Activated T-cell treated with anti-CD3 and anti-CD28 coated beads, Interleukin-2, amount 50 U/mL, for 72 hours (primary cell): ENCODE results near the gene TOMM34. TPM values are rescaled to one million over a fixed set of nuclear protein-coding genes. Genes with fewer than 3 reads are reported as not detected.
A peak's percentile ranks its signal among the peaks of the same experiment; 100 is the strongest.

Experiments used
- ATAC-seq, 2 donors: fragments of 150-1000 bp; cut with Tn5 transposase; replicated peaks in 1 of 2; 2 replicates each; pipeline ENCODE4 v1.10.0; 2021; ENCODE audit warnings: moderate library complexity in 2 of 2, mild to moderate bottlenecking in 1 of 2
- DNase-seq, 2 donors: peaks; one replicate each; pipeline ENCODE4 v3.0.0; 2021 to 2022; ENCODE audit warnings: mixed read lengths in 1 of 2
- H3K27ac Mint-ChIP-seq: one replicate; pipeline ENCODE4 v1.8.0; 2022; ENCODE audit warnings: mild to moderate bottlenecking, moderate library complexity, mixed read lengths
- H3K27me3 Mint-ChIP-seq: one replicate; pipeline ENCODE4 v1.8.0; 2022; ENCODE audit warnings: low read depth, mixed read lengths
- H3K36me3 Mint-ChIP-seq, 2 donors: one replicate each; pipeline ENCODE4 v1.8.0; 2022; ENCODE audit warnings: mixed read lengths in 2 of 2, mild to moderate bottlenecking in 1 of 2; ENCODE audit not compliant: insufficient read depth in 2 of 2
- H3K4me1 Mint-ChIP-seq: one replicate; pipeline ENCODE4 v1.8.0; 2022; ENCODE audit warnings: low read depth, mixed read lengths
- H3K4me3 Mint-ChIP-seq, 2 donors: one replicate each; pipeline ENCODE4 v1.8.0; 2022; ENCODE audit warnings: mild to moderate bottlenecking in 2 of 2, mixed read lengths in 2 of 2, moderate library complexity in 2 of 2
- H3K9me3 Mint-ChIP-seq, 2 donors: one replicate each; pipeline ENCODE4 v1.8.0; 2022; ENCODE audit warnings: mixed read lengths in 2 of 2
- total RNA-seq, 2 donors: library from RNA; stranded (reverse); gene quantifications; one replicate each; pipeline ENCODE4 v1.2.3, GENCODE V29; 2022

TOMM34 gene
- total RNA-seq, 2 donors from 2014 or later, result 43.5 to 46.8 TPM

- peaks cover 90% of the 10 kb centered on the region for H3K4me1 Mint-ChIP-seq
- no peaks in the 10 kb centered on the region for H3K27me3 Mint-ChIP-seq
- H3K36me3 Mint-ChIP-seq, result peaks cover 21 to 47% of the 10 kb centered on the region in 2 donors
- H3K27ac Mint-ChIP-seq, result peak overlapping the region; percentile 85
- no peak for ATAC-seq
- no peaks in the 10 kb centered on the region for H3K9me3 Mint-ChIP-seq
- H3K4me3 Mint-ChIP-seq, result peak overlapping the region in 1 of 2 donors; percentile 51
- no peak for DNase-seq
Measured at GRCh38 chr20:44973053-44973452, 12.9 kb upstream of the TOMM34 start.

- H3K27me3 Mint-ChIP-seq, result no peaks in the 10 kb centered on the region
- peak overlapping the region; percentile 80 to 97 for H3K4me3 Mint-ChIP-seq
- H3K9me3 Mint-ChIP-seq, result no peaks in the 10 kb centered on the region
- ATAC-seq (peak in 1 of 2 donors; percentile 5), DNase-seq (no peak)
- H3K36me3 Mint-ChIP-seq, result peaks cover 23 to 38% of the 10 kb centered on the region in 2 donors
- H3K27ac Mint-ChIP-seq, result peak overlapping the region; percentile 100
- peaks cover 72% of the 10 kb centered on the region for H3K4me1 Mint-ChIP-seq
Measured at GRCh38 chr20:44970243-44970757, 10.1 kb upstream of the TOMM34 start.

GRCh38 chr20:44969300-44969894 is 9.2 kb upstream of the TOMM34 start:
- DNase-seq (peak in 1 of 2 donors; percentile 33), ATAC-seq (no peak)
- H3K4me1 Mint-ChIP-seq, result peaks cover 67% of the 10 kb centered on the region
- H3K27ac Mint-ChIP-seq, result peak overlapping the region; percentile 43
- H3K27me3 Mint-ChIP-seq, result no peaks in the 10 kb centered on the region
- H3K9me3 Mint-ChIP-seq, result no peaks in the 10 kb centered on the region
- H3K36me3 Mint-ChIP-seq, result peaks cover 17 to 29% of the 10 kb centered on the region in 2 donors
- peak overlapping the region; percentile 87 to 99 for H3K4me3 Mint-ChIP-seq

GRCh38 chr20:44967207-44967807 is 7.1 kb upstream of the TOMM34 start:
- Mint-ChIP-seq H3K9me3 (peaks cover 0 to 2% of the 10 kb centered on the region in 2 donors), H3K27me3 (no peaks in the 10 kb centered on the region), H3K4me3 (peak overlapping the region; percentile 87 to 99), H3K4me1 (peaks cover 64% of the 10 kb centered on the region), H3K36me3 (peaks cover 7 to 12% of the 10 kb centered on the region in 2 donors), H3K27ac (peak overlapping the region; percentile 43)
- ATAC-seq (peak in 1 of 2 donors; percentile 33), DNase-seq (peak; percentile 37)

- Mint-ChIP-seq H3K4me1 (peaks cover 67% of the 10 kb centered on the region), H3K36me3 (peaks cover 7 to 11% of the 10 kb centered on the region in 2 donors), H3K9me3 (peaks cover 0 to 2% of the 10 kb centered on the region in 2 donors), H3K27ac (peak within 1 kb of the TSS; percentile 43), H3K27me3 (no peaks in the 10 kb centered on the region), H3K4me3 (peak within 1 kb of the TSS; percentile 87 to 99)
- DNase-seq (peak; percentile 96 to 97), ATAC-seq (peak; percentile 83 to 85)
Measured at GRCh38 chr20:44966030-44966961, 6.1 kb upstream of the TOMM34 start, which contains the start of gene STK4. Gene STK4, plus strand, starts transcription at chr20:44966512. Its CDS starts 57 bp downstream, at chr20:44966569.

GRCh38 chr20:44965651-44966029 is 5.4 kb upstream of the TOMM34 start:
- ATAC-seq (no peak), DNase-seq (no peak)
- H3K4me1 Mint-ChIP-seq, result peaks cover 67% of the 10 kb centered on the region
- peak overlapping the region; percentile 87 to 99 for H3K4me3 Mint-ChIP-seq
- no peaks in the 10 kb centered on the region for H3K27me3 Mint-ChIP-seq
- peaks cover 0 to 2% of the 10 kb centered on the region in 2 donors for H3K9me3 Mint-ChIP-seq
- H3K27ac Mint-ChIP-seq, result peak overlapping the region; percentile 43
- peaks cover 7 to 11% of the 10 kb centered on the region in 2 donors for H3K36me3 Mint-ChIP-seq

- no peak for DNase-seq
- peak overlapping the region in 1 of 2 donors; percentile 5 for H3K4me3 Mint-ChIP-seq
- peaks cover 63% of the 10 kb centered on the region for H3K4me1 Mint-ChIP-seq
- H3K9me3 Mint-ChIP-seq, result peaks cover 0 to 2% of the 10 kb centered on the region in 2 donors
- H3K27me3 Mint-ChIP-seq, result no peaks in the 10 kb centered on the region
- peaks cover 13 to 19% of the 10 kb centered on the region in 2 donors for H3K36me3 Mint-ChIP-seq
- no peak for ATAC-seq
- H3K27ac Mint-ChIP-seq, result peak overlapping the region; percentile 7
Measured at GRCh38 chr20:44963325-44964215, 3.4 kb upstream of the TOMM34 start.

GRCh38 chr20:44962483-44962882 is 2.3 kb upstream of the TOMM34 start:
- Mint-ChIP-seq H3K36me3 (peaks cover 16 to 23% of the 10 kb centered on the region in 2 donors), H3K9me3 (peaks cover 0 to 2% of the 10 kb centered on the region in 2 donors), H3K4me1 (peaks cover 71% of the 10 kb centered on the region), H3K27ac (no peak overlapping the region), H3K27me3 (no peaks in the 10 kb centered on the region), H3K4me3 (no peak overlapping the region)
- ATAC-seq, result no peak
- no peak for DNase-seq

GRCh38 chr20:44961870-44962267 is 1.7 kb upstream of the TOMM34 start:
- Mint-ChIP-seq H3K9me3 (peaks cover 0 to 2% of the 10 kb centered on the region in 2 donors), H3K36me3 (peaks cover 13 to 22% of the 10 kb centered on the region in 2 donors), H3K4me1 (peaks cover 76% of the 10 kb centered on the region), H3K27ac (no peak overlapping the region), H3K27me3 (no peaks in the 10 kb centered on the region), H3K4me3 (peak overlapping the region; percentile 39 to 94)
- DNase-seq (no peak), ATAC-seq (no peak)

- Mint-ChIP-seq H3K27ac (peak overlapping the region; percentile 93), H3K36me3 (peaks cover 13 to 21% of the 10 kb centered on the region in 2 donors), H3K27me3 (no peaks in the 10 kb centered on the region), H3K4me1 (peaks cover 82% of the 10 kb centered on the region), H3K9me3 (peaks cover 0 to 2% of the 10 kb centered on the region in 2 donors), H3K4me3 (peak overlapping the region; percentile 94 to 99)
- ATAC-seq, result no peak
- no peak for DNase-seq
Measured at GRCh38 chr20:44961011-44961869, 1.0 kb upstream of the TOMM34 start.

- peak; percentile 72 to 83 for DNase-seq
- peaks cover 19 to 35% of the 10 kb centered on the region in 2 donors for H3K36me3 Mint-ChIP-seq
- H3K27me3 Mint-ChIP-seq, result no peaks in the 10 kb centered on the region
- H3K9me3 Mint-ChIP-seq, result peaks cover 0 to 2% of the 10 kb centered on the region in 2 donors
- H3K27ac Mint-ChIP-seq, result peak overlapping the region; percentile 96
- peaks cover 80% of the 10 kb centered on the region for H3K4me1 Mint-ChIP-seq
- H3K4me3 Mint-ChIP-seq, result peak overlapping the region; percentile 94 to 99
- peak; percentile 77 to 78 for ATAC-seq
Measured at GRCh38 chr20:44959638-44960102, 527 bp downstream of the TOMM34 start.
